K562 (cell line): ENCODE data around the gene FDX2. TPM values are rescaled to one million over a fixed set of nuclear protein-coding genes. Genes with fewer than 3 reads are reported as not detected.
A peak's percentile ranks its signal among the peaks of the same experiment; 100 is the strongest.

Experiments
- BHLHE40 ChIP-seq: IDR thresholded peaks from 2 replicates; pipeline ENCODE4 v1.6.1; 2011; ENCODE audit warnings: low read length, improper control_type of control experiment
- CBX3 ChIP-seq, 2 experiments: IDR thresholded peaks; 1 replicate in 1 of 2; 2 replicates in 1 of 2; pipeline ENCODE4 v1.6.1; 2012; ENCODE audit warnings: inconsistent platforms in 2 of 2, low read length in 2 of 2, borderline replicate concordance in 1 of 2, control low read depth in 1 of 2
- E2F1 ChIP-seq: sonication (generic); formaldehyde crosslinking; IDR thresholded peaks from 2 replicates; pipeline ENCODE4 v1.8.1; 2023; ENCODE audit warnings: mild to moderate bottlenecking, missing genetic modification reagents, moderate library complexity
- ERF ChIP-seq: fragments of 450-650 bp; formaldehyde crosslinking; IDR thresholded peaks from 2 replicates; pipeline ENCODE4 v1.4.0; 2020; ENCODE audit warnings: mild to moderate bottlenecking, mixed read lengths
- FOXP1 ChIP-seq: sonication (generic); formaldehyde crosslinking; IDR thresholded peaks from 2 replicates; pipeline ENCODE4 v1.8.0; 2022; ENCODE audit warnings: mild to moderate bottlenecking, missing genetic modification reagents
- GABPA ChIP-seq: fragments of 200-800 bp; sonication (Bioruptor generic); conservative IDR thresholded peaks from 2 replicates; pipeline ENCODE4 v1.6.1; 2016; ENCODE audit warnings: low read depth, missing genetic modification characterization, missing compliant biosample characterization
- HDAC3 ChIP-seq: fragments of 450-650 bp; IDR thresholded peaks from 2 replicates; pipeline ENCODE4 v1.6.1; 2018; ENCODE audit warnings: borderline replicate concordance, mild to moderate bottlenecking, moderate library complexity; ENCODE audit not compliant: partially characterized antibody
- HMG20A ChIP-seq: fragments of 450-650 bp; formaldehyde crosslinking; conservative IDR thresholded peaks from 2 replicates; pipeline ENCODE4 v1.4.0; 2020; ENCODE audit warnings: mild to moderate bottlenecking, mixed read lengths
- JUNB ChIP-seq: fragments of 450-650 bp; formaldehyde crosslinking; conservative IDR thresholded peaks from 2 replicates; pipeline ENCODE4 v1.4.0; 2020; ENCODE audit warnings: mild to moderate bottlenecking
- KDM5B ChIP-seq: fragments of 200-600 bp; sonication (generic); IDR thresholded peaks from 2 replicates; pipeline ENCODE4 v1.6.1; 2012; ENCODE audit warnings: low read depth, mild to moderate bottlenecking, moderate library complexity, low read length, control low read depth, inconsistent platforms; ENCODE audit not compliant: insufficient replicate concordance
- LARP7 ChIP-seq: fragments of 450-650 bp; IDR thresholded peaks from 2 replicates; pipeline ENCODE4 v1.6.1; 2016
- MTA3 ChIP-seq: fragments of 450-650 bp; formaldehyde crosslinking; IDR thresholded peaks from 2 replicates; pipeline ENCODE4 v1.6.1; 2017; ENCODE audit warnings: mild to moderate bottlenecking, borderline replicate concordance
- PKNOX1 ChIP-seq: fragments of 450-650 bp; IDR thresholded peaks from 2 replicates; pipeline ENCODE4 v1.6.1; 2016
- PML ChIP-seq: IDR thresholded peaks from 2 replicates; pipeline ENCODE4 v1.6.1; 2012; ENCODE audit warnings: low read length, inconsistent platforms
- POLR2B ChIP-seq: fragments of 450-650 bp; IDR thresholded peaks from 2 replicates; pipeline ENCODE4 v1.6.1; 2018; ENCODE audit warnings: low read depth; ENCODE audit not compliant: partially characterized antibody
- POLR2G ChIP-seq: fragments of 200-400 bp; formaldehyde crosslinking; IDR thresholded peaks from 2 replicates; pipeline ENCODE4 v1.6.1; 2017; ENCODE audit warnings: low read depth, mild to moderate bottlenecking, antibody characterized with exemption, low read length, moderate library complexity
- RBBP5 ChIP-seq: fragments of 200-600 bp; sonication (generic); IDR thresholded peaks from 2 replicates; pipeline ENCODE4 v1.6.1; 2012; ENCODE audit warnings: borderline replicate concordance, mild to moderate bottlenecking, low read length, control low read depth, inconsistent platforms; ENCODE audit not compliant: insufficient read depth, poor library complexity, severe bottlenecking
- SLC30A9 ChIP-seq: fragments of 250-450 bp; sonication (Bioruptor Pico); IDR thresholded peaks from 2 replicates; pipeline ENCODE4 v1.8.0; 2022; ENCODE audit warnings: mild to moderate bottlenecking, moderate library complexity
- TEAD1 ChIP-seq, 2 experiments: fragments of 450-650 bp in 1 of 2; sonication (generic) in 1 of 2; formaldehyde crosslinking; IDR thresholded peaks; 2 replicates each; pipeline versions ENCODE4 v1.4.0 to v1.8.0; 2020 to 2022; ENCODE audit warnings: mild to moderate bottlenecking in 2 of 2, missing genetic modification reagents in 1 of 2
- THAP12 ChIP-seq: fragments of 250-450 bp; sonication (Bioruptor Pico); IDR thresholded peaks from 2 replicates; pipeline ENCODE4 v1.9.0; 2021; ENCODE audit warnings: mild to moderate bottlenecking, inconsistent platforms
- ZNF184 ChIP-seq: sonication (generic); formaldehyde crosslinking; IDR thresholded peaks from 2 replicates; pipeline ENCODE4 v1.5.0; 2020; ENCODE audit warnings: missing genetic modification reagents
- ZNF384 ChIP-seq: IDR thresholded peaks from 2 replicates; pipeline ENCODE4 v1.6.1; 2012; ENCODE audit warnings: low read depth, low read length, improper control_type of control experiment
- ZNF584 ChIP-seq: fragments of 200-800 bp; sonication (Bioruptor generic); IDR thresholded peaks from 2 replicates; pipeline ENCODE4 v1.6.1; 2016; ENCODE audit warnings: low read depth, mild to moderate bottlenecking, missing genetic modification characterization, missing compliant biosample characterization
- ZNF589 ChIP-seq: fragments of 200-800 bp; sonication (Bioruptor generic); IDR thresholded peaks from 2 replicates; pipeline ENCODE4 v1.6.1; 2016; ENCODE audit warnings: low read depth, missing genetic modification characterization, missing compliant biosample characterization
- polyA plus RNA-seq, 8 experiments: library from polyadenylated mRNA; depleted of rRNA in 4 of 8; stranded (reverse) in 5 of 8; unstranded in 3 of 8; fragments of >200 nt; fragmentation: Nextera tagmentation in 2 of 8; fragmentation: Illumina TruSeq in 1 of 8; extraction: Ambion mirVana in 2 of 8; extraction: Trizol in 1 of 8; gene quantifications; 2 replicates each; pipeline versions ENCODE4 v1.2.1 to v1.2.3, GENCODE V29; 2011 to 2014; ENCODE audit warnings: inconsistent platforms in 1 of 8, missing spikeins in 1 of 8
- total RNA-seq, 7 experiments: library from RNA; depleted of rRNA in 6 of 7; stranded (reverse); fragments of >200 nt in 6 of 7; fragmentation: Illumina TruSeq in 2 of 7; extraction: Trizol in 2 of 7; gene quantifications; 2 replicates each; pipeline versions ENCODE4 v1.2.1 to v1.2.3, GENCODE V29; 2011 to 2021; ENCODE audit warnings: low replicate concordance in 1 of 7

Gene FDX2
- total and polyA plus RNA-seq, 9 of the 15 experiments (the other 6 are each of a cell fraction or from before 2014, with no cell fraction given) = 2.5 to 49.8 (median 29.7) TPM

- TF ChIP-seq KDM5B = peak; percentile 46
- no peak for TF ChIP-seq ERF (CRISPR knock-in tag)
- 0 out of 2 replicates have a peak, but pooled peaks have one; percentile 4 for TF ChIP-seq ZNF384
- TF ChIP-seq PKNOX1 = peak; percentile 32; the same call in 1 of the 2 replicates
- TF ChIP-seq SLC30A9 (CRISPR knock-in tag) = no peak
- no peak for TF ChIP-seq FOXP1
- TF ChIP-seq POLR2G = no peak
- TF ChIP-seq JUNB = no peak
- peak; percentile 63; the same call in 1 of the 2 replicates for TF ChIP-seq BHLHE40
- TF ChIP-seq RBBP5 = peak; percentile 63
- TF ChIP-seq THAP12 (CRISPR knock-in tag) = no peak
- TF ChIP-seq E2F1 (CRISPR knock-in tag) = 0 out of 2 replicates have a peak, but pooled peaks have one; percentile 4
- no peak for TF ChIP-seq CBX3 (IDR thresholded peaks at IDR 0.05; ENCODE audit: borderline replicate concordance in 1 of 2, low read length in 2 of 2)
- TF ChIP-seq POLR2B = peak; percentile 59
- no peak for TF ChIP-seq HMG20A
- TF ChIP-seq HDAC3 = no peak
- no peak for TF ChIP-seq TEAD1 (CRISPR knock-in tag; IDR thresholded peaks at IDR 0.05)
- TF ChIP-seq LARP7 = no peak
- TF ChIP-seq PML = peak; percentile 50; the same call in 1 of the 2 replicates
- 0 out of 2 replicates have a peak, but pooled peaks have one; percentile 50 for TF ChIP-seq ZNF589 (CRISPR knock-in tag)
- no peak; the same call in 1 of the 2 replicates for TF ChIP-seq MTA3
- TF ChIP-seq ZNF184 (CRISPR knock-in tag) = no peak
- TF ChIP-seq GABPA (tag) = peak; percentile 14; the same call in 1 of the 2 replicates
- 0 out of 2 replicates have a peak, but pooled peaks have one; percentile 18 for TF ChIP-seq ZNF584 (CRISPR knock-in tag)
Measured at GRCh38 chr19:10288662-10289166, 27.1 kb downstream of the FDX2 start (continued).
